ENCODE results near the gene IFIH1.
A peak's percentile ranks its signal among the peaks of the same experiment; 100 is the strongest.

Gene IFIH1

DNA sequence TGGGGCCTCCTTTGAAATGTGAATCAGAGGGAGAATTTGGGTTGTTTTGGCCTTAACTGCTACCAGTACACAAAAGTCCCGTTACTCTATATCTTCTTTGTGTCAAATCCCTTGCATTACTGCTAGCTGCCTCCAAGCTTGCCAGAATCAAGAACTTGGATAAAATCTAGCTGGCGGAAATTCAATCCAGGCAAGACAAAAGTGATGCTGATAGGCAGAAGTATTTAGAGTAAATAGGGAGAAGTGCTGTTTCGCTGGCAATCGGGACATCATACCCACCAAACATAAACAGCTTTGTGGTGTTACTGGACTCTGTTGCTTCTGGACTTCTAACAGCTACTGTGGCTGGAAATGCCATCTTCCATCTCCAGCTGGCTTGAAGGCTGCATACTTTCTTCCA, 2.5 kb downstream of the IFIH1 start:
- no peak for DNase-seq (ENCODE audit: low read depth)
- TF ChIP-seq, protein P1, sequence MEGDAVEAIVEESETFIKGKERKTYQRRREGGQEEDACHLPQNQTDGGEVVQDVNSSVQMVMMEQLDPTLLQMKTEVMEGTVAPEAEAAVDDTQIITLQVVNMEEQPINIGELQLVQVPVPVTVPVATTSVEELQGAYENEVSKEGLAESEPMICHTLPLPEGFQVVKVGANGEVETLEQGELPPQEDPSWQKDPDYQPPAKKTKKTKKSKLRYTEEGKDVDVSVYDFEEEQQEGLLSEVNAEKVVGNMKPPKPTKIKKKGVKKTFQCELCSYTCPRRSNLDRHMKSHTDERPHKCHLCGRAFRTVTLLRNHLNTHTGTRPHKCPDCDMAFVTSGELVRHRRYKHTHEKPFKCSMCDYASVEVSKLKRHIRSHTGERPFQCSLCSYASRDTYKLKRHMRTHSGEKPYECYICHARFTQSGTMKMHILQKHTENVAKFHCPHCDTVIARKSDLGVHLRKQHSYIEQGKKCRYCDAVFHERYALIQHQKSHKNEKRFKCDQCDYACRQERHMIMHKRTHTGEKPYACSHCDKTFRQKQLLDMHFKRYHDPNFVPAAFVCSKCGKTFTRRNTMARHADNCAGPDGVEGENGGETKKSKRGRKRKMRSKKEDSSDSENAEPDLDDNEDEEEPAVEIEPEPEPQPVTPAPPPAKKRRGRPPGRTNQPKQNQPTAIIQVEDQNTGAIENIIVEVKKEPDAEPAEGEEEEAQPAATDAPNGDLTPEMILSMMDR (IDR thresholded peaks at IDR 0.05; ENCODE audit: insufficient read depth, low read depth, low read length, missing control alignments), result no peak
- H3K4me3 ChIP-seq (ENCODE audit: low read length), result no peak overlapping the region

DNA sequence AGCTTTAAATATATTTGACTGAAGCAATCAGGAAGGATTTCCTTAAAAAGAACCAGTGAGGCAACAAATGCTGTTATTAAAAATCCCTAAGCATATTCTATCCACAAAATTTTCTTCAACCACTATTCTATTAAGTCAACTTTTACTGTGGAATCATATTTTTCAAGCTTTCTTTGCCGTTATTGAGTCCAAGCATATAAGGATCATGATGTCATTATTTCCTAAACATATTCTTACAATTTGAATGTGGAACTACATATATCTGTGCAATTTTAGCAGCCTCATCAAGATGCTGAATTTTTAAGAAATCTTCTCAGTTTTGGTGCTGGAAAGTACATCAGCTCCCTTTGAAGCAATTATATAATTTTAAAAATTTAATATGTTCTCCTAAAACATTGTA, 5.6 kb downstream of the IFIH1 start:
- DNase-seq (ENCODE audit: low read depth), result no peak
- H3K4me3 ChIP-seq (ENCODE audit: low read length), result no peak overlapping the region
- TF ChIP-seq, protein P1 (IDR thresholded peaks at IDR 0.05; ENCODE audit: insufficient read depth, low read depth, low read length, missing control alignments), result no peak

DNA sequence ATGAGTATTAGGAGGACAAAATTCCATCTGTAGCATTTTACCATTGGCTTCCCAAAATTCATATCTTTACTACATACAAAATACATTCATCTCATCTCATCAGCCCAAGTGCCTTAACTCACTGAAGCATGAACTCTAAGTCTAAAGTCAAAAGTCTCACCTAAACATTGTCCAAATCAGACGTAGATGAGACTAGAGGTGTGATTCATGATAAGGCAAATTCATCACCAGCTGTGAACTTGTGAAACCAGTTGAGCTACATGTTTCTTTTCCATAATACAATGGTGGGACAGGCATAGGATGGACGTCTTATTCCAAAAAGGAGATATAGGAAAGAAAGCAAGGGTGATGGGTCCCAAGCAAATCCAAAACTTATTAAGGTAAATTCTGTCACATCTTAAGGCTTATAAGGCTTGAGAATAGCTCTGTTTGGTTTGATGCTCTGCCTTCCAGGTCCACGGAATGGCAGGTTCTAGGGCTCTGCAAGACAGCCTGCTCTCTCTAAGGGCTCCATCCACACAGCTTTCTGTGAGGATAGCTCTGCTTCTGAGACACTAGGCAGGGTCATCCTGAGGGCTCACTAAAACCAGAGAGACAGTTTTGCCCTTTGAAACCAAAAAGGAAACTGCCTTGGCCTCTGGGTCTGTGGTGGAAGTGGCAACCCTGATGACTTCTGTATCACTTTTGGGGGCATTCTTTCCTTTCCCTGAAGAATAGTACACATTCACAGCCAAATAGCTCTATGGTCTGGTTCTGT, 9.6 kb downstream of the IFIH1 start:
- no peak overlapping the region for H3K4me3 ChIP-seq (ENCODE audit: low read length)
- DNase-seq (ENCODE audit: low read depth), result peak; percentile 89
- TF ChIP-seq, protein P1 (IDR thresholded peaks at IDR 0.05; ENCODE audit: insufficient read depth, low read depth, low read length, missing control alignments), result no peak

DNA sequence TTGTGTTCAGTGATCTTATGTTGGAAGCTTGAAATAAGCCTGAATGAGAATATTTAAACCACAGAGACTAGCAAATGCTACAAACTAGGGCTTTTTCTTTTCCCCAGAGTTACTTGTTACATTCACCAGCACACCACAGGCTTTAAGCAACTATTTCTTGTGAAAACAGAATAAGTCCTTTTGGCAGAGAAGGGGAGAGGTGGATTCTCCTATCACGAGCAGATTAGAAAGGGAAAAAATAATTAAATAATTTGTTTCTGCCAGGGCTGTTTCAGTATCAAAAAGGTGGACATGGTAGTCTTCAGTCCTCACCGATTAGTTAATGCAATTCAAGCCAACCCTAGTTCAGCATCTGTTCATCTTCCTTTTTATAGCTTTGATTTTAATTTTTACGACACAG, 12.6 kb downstream of the IFIH1 start:
- no peak for DNase-seq (ENCODE audit: low read depth)
- TF ChIP-seq, protein P1 (IDR thresholded peaks at IDR 0.05; ENCODE audit: insufficient read depth, low read depth, low read length, missing control alignments), result no peak
- H3K4me3 ChIP-seq (ENCODE audit: low read length), result no peak overlapping the region

DNA sequence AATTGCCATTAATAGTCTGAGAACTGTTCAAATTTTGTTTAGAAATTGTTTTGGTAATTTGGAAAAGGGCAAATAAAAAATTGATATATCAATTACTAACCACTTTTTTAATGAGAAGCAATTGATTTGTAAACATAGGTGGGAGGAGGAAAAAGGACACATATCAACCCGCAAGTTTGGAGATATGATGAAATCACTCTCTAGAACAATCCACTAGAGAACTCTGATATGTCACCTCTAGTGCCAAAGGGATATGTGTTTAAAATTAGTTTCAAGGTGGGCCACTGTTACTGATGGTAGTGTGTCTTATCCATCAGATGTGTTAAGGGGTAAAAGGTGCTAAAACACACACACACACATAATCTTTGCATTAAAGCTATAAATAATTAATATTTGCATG, 16.6 kb downstream of the IFIH1 start:
- TF ChIP-seq, protein P1 (IDR thresholded peaks at IDR 0.05; ENCODE audit: insufficient read depth, low read depth, low read length, missing control alignments), result no peak
- H3K4me3 ChIP-seq (ENCODE audit: low read length), result no peak overlapping the region
- DNase-seq (ENCODE audit: low read depth), result no peak

DNA sequence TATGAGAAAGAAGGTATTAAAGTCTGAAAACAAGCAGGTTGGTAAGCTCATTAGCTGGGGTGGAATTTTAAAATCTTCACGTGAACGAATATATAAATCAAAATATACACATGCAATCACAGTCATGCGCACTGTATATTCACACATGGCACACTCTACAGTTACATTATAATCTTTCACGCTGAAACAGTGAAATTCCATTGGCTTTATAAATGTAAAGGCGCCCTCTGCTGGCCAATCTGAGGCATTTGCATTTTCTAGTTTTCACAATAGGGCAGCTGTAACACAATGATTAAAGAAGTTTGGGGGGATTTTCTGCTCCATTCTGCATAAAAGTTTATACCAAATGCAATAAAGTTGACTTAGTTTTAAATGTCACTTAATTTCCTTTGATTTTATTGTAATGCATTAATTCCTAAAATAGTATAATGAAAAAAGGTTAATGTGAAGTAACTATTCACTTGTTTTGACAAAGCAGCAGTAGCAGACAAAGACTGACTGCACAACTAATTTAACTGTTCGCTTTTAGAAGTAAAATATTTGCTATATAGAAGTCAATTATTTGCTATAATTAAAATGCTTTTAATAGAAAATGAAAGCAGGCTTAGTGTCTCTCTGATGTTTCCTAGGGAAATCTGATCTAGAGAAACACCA, 17.2 kb downstream of the IFIH1 start:
- DNase-seq (ENCODE audit: low read depth), result peak; percentile 74
- TF ChIP-seq, protein P1 (IDR thresholded peaks at IDR 0.05; ENCODE audit: insufficient read depth, low read depth, low read length, missing control alignments), result peak; percentile 78

More for the DNA sequence above, 17.2 kb downstream of the IFIH1 start:
- H3K4me3 ChIP-seq (ENCODE audit: low read length), result no peak overlapping the region

Measured in epithelial cell of esophagus (primary cell).